Epithelial cell of prostate (primary cell): ENCODE data around the gene LRMDA.

ENCODE experiments used
- DNase-seq: peaks from one replicate; pipeline ENCODE4 v3.0.0-alpha.2; 2011; ENCODE audit warnings: low read depth, low spot score
- H3K27ac ChIP-seq: fragments of 450-650 bp; 2 replicates; pipeline ENCODE4 v1.5.1; 2017; ENCODE audit warnings: mild to moderate bottlenecking

Gene LRMDA

GRCh38 chr10:75649466-75649865, 218.0 kb downstream of the LRMDA start:
- no peak for DNase-seq
- H3K27ac ChIP-seq: no peak overlapping the region

GRCh38 chr10:75650648-75651047, 219.2 kb downstream of the LRMDA start:
- no peak overlapping the region for H3K27ac ChIP-seq
- no peak for DNase-seq

GRCh38 chr10:75651417-75651816, 220.0 kb downstream of the LRMDA start:
- DNase-seq: no peak
- H3K27ac ChIP-seq: no peak overlapping the region

- no peak overlapping the region for H3K27ac ChIP-seq
- no peak for DNase-seq
Observed at GRCh38 chr10:75652146-75652740, 220.8 kb downstream of the LRMDA start.

- H3K27ac ChIP-seq: no peak overlapping the region
- no peak for DNase-seq
Observed at GRCh38 chr10:75653761-75654160, 222.3 kb downstream of the LRMDA start.

- DNase-seq: no peak
- no peak overlapping the region for H3K27ac ChIP-seq
Observed at GRCh38 chr10:75654171-75654771, 222.8 kb downstream of the LRMDA start.

- DNase-seq: no peak
- no peak overlapping the region for H3K27ac ChIP-seq
Observed at GRCh38 chr10:75654772-75655171, 223.3 kb downstream of the LRMDA start.

GRCh38 chr10:75655791-75656451, 224.5 kb downstream of the LRMDA start:
- DNase-seq: no peak

GRCh38 chr10:75657351-75657750, 225.9 kb downstream of the LRMDA start:
- H3K27ac ChIP-seq: no peak overlapping the region
- no peak for DNase-seq

More at GRCh38 chr10:75655791-75656451, 224.5 kb downstream of the LRMDA start:
- H3K27ac ChIP-seq: no peak overlapping the region

GRCh38 chr10:75658036-75658435, 226.6 kb downstream of the LRMDA start:
- no peak for DNase-seq

GRCh38 chr10:75658496-75658895, 227.1 kb downstream of the LRMDA start:
- no peak for DNase-seq
- H3K27ac ChIP-seq: no peak overlapping the region

More at GRCh38 chr10:75658036-75658435, 226.6 kb downstream of the LRMDA start:
- no peak overlapping the region for H3K27ac ChIP-seq

- DNase-seq: no peak
- H3K27ac ChIP-seq: no peak overlapping the region
Observed at GRCh38 chr10:75658915-75659314, 227.5 kb downstream of the LRMDA start.

- H3K27ac ChIP-seq: no peak overlapping the region
- DNase-seq: no peak
Observed at GRCh38 chr10:75660823-75661222, 229.4 kb downstream of the LRMDA start.

- H3K27ac ChIP-seq: no peak overlapping the region
- no peak for DNase-seq
Observed at GRCh38 chr10:75662715-75663114, 231.3 kb downstream of the LRMDA start.

GRCh38 chr10:75663947-75664664, 232.7 kb downstream of the LRMDA start:
- DNase-seq: no peak
- H3K27ac ChIP-seq: no peak overlapping the region

GRCh38 chr10:75664968-75665367, 233.5 kb downstream of the LRMDA start:
- DNase-seq: no peak
- H3K27ac ChIP-seq: no peak overlapping the region

GRCh38 chr10:75665707-75666106, 234.3 kb downstream of the LRMDA start:
- no peak overlapping the region for H3K27ac ChIP-seq
- DNase-seq: no peak

GRCh38 chr10:75672111-75672671, 240.8 kb downstream of the LRMDA start:
- no peak overlapping the region for H3K27ac ChIP-seq
- no peak for DNase-seq

- no peak for DNase-seq
- H3K27ac ChIP-seq: no peak overlapping the region
Observed at GRCh38 chr10:75672842-75673241, 241.4 kb downstream of the LRMDA start.

GRCh38 chr10:75677541-75677940, 246.1 kb downstream of the LRMDA start:
- no peak overlapping the region for H3K27ac ChIP-seq
- DNase-seq: no peak

- H3K27ac ChIP-seq: no peak overlapping the region
- DNase-seq: no peak
Observed at GRCh38 chr10:75678527-75678926, 247.1 kb downstream of the LRMDA start.
